HG03439 (cell line): ENCODE results near the gene EFS.

Experiments used
- ATAC-seq: cut with Tn5 transposase; IDR thresholded peaks from one replicate; pipeline ENCODE4 v1.9.1; 2021; ENCODE audit warnings: mild to moderate bottlenecking, moderate library complexity; ENCODE audit not compliant: unreplicated experiment

EFS gene

GRCh38 chr14:23359722-23360447, 5.1 kb downstream of the EFS start:
- no peak for ATAC-seq

- no peak for ATAC-seq
Measured at GRCh38 chr14:23359167-23359626, 5.8 kb downstream of the EFS start.

GRCh38 chr14:23358553-23359166, 6.3 kb downstream of the EFS start:
- no peak for ATAC-seq

GRCh38 chr14:23358042-23358441, 6.9 kb downstream of the EFS start:
- ATAC-seq, result no peak

GRCh38 chr14:23357261-23357660, 7.7 kb downstream of the EFS start:
- ATAC-seq, result no peak

- no peak for ATAC-seq
Measured at GRCh38 chr14:23356662-23357061, 8.3 kb downstream of the EFS start.

- ATAC-seq, result no peak
Measured at GRCh38 chr14:23355871-23356435, 9.0 kb downstream of the EFS start.

- no peak for ATAC-seq
Measured at GRCh38 chr14:23354990-23355389, 10.0 kb downstream of the EFS start.

- ATAC-seq, result no peak
Measured at GRCh38 chr14:23353433-23353780, 11.6 kb downstream of the EFS start.

- no peak for ATAC-seq
Measured at GRCh38 chr14:23352506-23353432, 12.2 kb downstream of the EFS start, which contains the start of gene SLC22A17. SLC22A17 (minus strand) TSS chr14:23352887.

GRCh38 chr14:23351681-23352505, 13.1 kb downstream of the EFS start:
- no peak for ATAC-seq

GRCh38 chr14:23349156-23349845, 15.7 kb downstream of the EFS start:
- no peak for ATAC-seq

- ATAC-seq, result no peak
Measured at GRCh38 chr14:23348297-23348655, 16.7 kb downstream of the EFS start.

GRCh38 chr14:23347406-23348296, 17.3 kb downstream of the EFS start:
- no peak for ATAC-seq

GRCh38 chr14:23346693-23347405, 18.1 kb downstream of the EFS start:
- ATAC-seq, result no peak

GRCh38 chr14:23345987-23346692, 18.8 kb downstream of the EFS start:
- ATAC-seq, result no peak

GRCh38 chr14:23344481-23344880, 20.5 kb downstream of the EFS start:
- ATAC-seq, result no peak
